PC-9 (cell line): ENCODE data around the gene TMEM52B. TPM values are rescaled to one million over a fixed set of nuclear protein-coding genes. Genes with fewer than 3 reads are reported as not detected.

ENCODE experiments used
- BruUV-seq: library from RNA; stranded (reverse); fragments of 400-500 nt; replicated peaks from 2 replicates; lab custom pipeline; 2021; lab: Mats Ljungman, UMichigan
- CTCF ChIA-PET: fragments of 300-600 bp; sonication (Branson Sonifier 250); formaldehyde crosslinking; loops from one replicate; lab custom pipeline; 2022; ENCODE audit warnings: antibody characterized with exemption; lab: Charles Lee
- POLR2A ChIA-PET: fragments of 300-600 bp; sonication (Branson Sonifier 250); formaldehyde crosslinking; loops from one replicate; lab custom pipeline; 2022; ENCODE audit warnings: antibody characterized with exemption; ENCODE audit not compliant: unreplicated experiment; lab: Charles Lee
- DNase-seq, 2 experiments: peaks; one replicate each; pipeline versions ENCODE4 v3.0.0 to v3.0.0-alpha.2; 2015 to 2022; ENCODE audit warnings: mixed read lengths in 1 of 2
- H2AFZ ChIP-seq: fragments of 200-600 bp; sonication (generic); 2 replicates; pipeline ENCODE4 v1.8.1; 2017; ENCODE audit warnings: antibody characterized with exemption
- H3F3A ChIP-seq: fragments of 200-600 bp; sonication (generic); 2 replicates; pipeline ENCODE4 v1.8.1; 2017; ENCODE audit warnings: antibody characterized with exemption, mild to moderate bottlenecking, low read depth; ENCODE audit not compliant: insufficient read depth
- H3K27ac ChIP-seq: fragments of 200-600 bp; sonication (generic); 2 replicates; pipeline ENCODE4 v1.6.1; 2016; ENCODE audit warnings: mixed run types
- H3K27me3 ChIP-seq: fragments of 200-600 bp; sonication (generic); 2 replicates; pipeline ENCODE4 v1.6.1; 2016; ENCODE audit warnings: low read depth, mixed run types; ENCODE audit not compliant: insufficient read depth
- H3K36me3 ChIP-seq: fragments of 200-600 bp; sonication (generic); 2 replicates; pipeline ENCODE4 v1.6.1; 2016; ENCODE audit warnings: low read depth, mixed run types
- H3K4me1 ChIP-seq: fragments of 200-600 bp; sonication (generic); replicated peaks from 2 replicates; pipeline ENCODE4 v1.6.1; 2016; ENCODE audit warnings: mixed run types; ENCODE audit not compliant: insufficient read depth
- H3K4me2 ChIP-seq: fragments of 200-600 bp; sonication (generic); 2 replicates; pipeline ENCODE4 v1.6.1; 2017; ENCODE audit warnings: mixed run types
- H3K4me3 ChIP-seq: fragments of 200-600 bp; sonication (generic); 2 replicates; pipeline ENCODE4 v1.6.1; 2016; ENCODE audit warnings: mixed run types
- H3K79me2 ChIP-seq: fragments of 200-600 bp; sonication (generic); 2 replicates; pipeline ENCODE4 v1.6.1; 2017; ENCODE audit warnings: low read depth, mixed run types
- H3K9me2 ChIP-seq: fragments of 200-600 bp; sonication (generic); 2 replicates; pipeline ENCODE4 v1.8.1; 2017; ENCODE audit warnings: mild to moderate bottlenecking; ENCODE audit not compliant: insufficient read depth
- H3K9me3 ChIP-seq: fragments of 200-600 bp; sonication (generic); 2 replicates; pipeline ENCODE4 v1.8.1; 2016; ENCODE audit warnings: low read depth; ENCODE audit not compliant: insufficient read depth
- H4K20me1 ChIP-seq: fragments of 200-600 bp; sonication (generic); 2 replicates; pipeline ENCODE4 v1.8.1; 2017; ENCODE audit not compliant: insufficient read depth
- EZH2 ChIP-seq: fragments of 200-600 bp; sonication (generic); IDR thresholded peaks from 2 replicates; pipeline ENCODE4 v1.8.0; 2017; ENCODE audit warnings: antibody characterized with exemption, low read depth
- intact Hi-C: fragments of 100-400 bp; cut with micrococcal nuclease; formaldehyde crosslinking; loops from one replicate; pipeline ENCODE4 v1.10.0; 2022; ENCODE audit not compliant: unreplicated experiment
- total RNA-seq: library from RNA; stranded (reverse); gene quantifications from 2 replicates; pipeline ENCODE4 v1.2.3, GENCODE V29; 2021
- TF ChIP-seq, protein P1 (sequence below): fragments of 200-600 bp; sonication (generic); conservative IDR thresholded peaks from 2 replicates; pipeline ENCODE4 v1.6.1; 2017; ENCODE audit warnings: mixed run types, antibody characterized with exemption, mild to moderate bottlenecking, moderate library complexity

The TMEM52B gene
- total RNA-seq, 1 experiment from 2014 or later: 2.6 TPM

DNA sequence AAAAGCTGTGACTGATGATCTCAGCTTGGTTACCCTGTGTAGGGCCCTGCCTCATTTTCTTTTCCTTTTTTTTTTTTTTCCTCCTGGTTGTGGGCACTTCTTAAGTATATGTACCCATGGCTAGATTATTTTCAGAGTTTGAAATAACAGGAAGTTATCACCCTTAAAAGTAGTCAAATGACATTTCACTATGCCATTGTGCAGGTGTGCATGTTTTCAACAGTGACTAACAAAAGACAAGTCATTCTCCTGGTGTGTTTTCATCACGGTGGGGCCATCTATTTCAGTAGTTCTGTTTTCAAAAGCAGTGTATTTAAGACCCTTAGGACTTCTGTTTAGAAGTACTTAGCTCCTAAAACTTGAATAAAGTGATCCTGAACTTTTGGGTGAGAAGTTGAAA lies 48.8 kb downstream of the TMEM52B start:
- no TSS peak for BruUV-seq
- Histone ChIP-seq H3K27ac (no peak overlapping the region), H2AFZ (no peak overlapping the region), H3K4me2 (no peak overlapping the region), H4K20me1 (no peaks in the 10 kb centered on the region), H3K9me2 (no peaks in the 10 kb centered on the region), H3K27me3 (no peaks in the 10 kb centered on the region), H3K4me3 (no peak overlapping the region), H3K79me2 (no peaks in the 10 kb centered on the region), H3K36me3 (peaks cover 3% of the 10 kb centered on the region; the same call in 1 of the 2 replicates), H3K4me1 (no peaks in the 10 kb centered on the region), H3F3A (no peaks in the 10 kb centered on the region), H3K9me3 (no peaks in the 10 kb centered on the region)
- CTCF ChIA-PET: no interaction called here
- intact Hi-C loops: no loop called here
- TF ChIP-seq, protein P1, sequence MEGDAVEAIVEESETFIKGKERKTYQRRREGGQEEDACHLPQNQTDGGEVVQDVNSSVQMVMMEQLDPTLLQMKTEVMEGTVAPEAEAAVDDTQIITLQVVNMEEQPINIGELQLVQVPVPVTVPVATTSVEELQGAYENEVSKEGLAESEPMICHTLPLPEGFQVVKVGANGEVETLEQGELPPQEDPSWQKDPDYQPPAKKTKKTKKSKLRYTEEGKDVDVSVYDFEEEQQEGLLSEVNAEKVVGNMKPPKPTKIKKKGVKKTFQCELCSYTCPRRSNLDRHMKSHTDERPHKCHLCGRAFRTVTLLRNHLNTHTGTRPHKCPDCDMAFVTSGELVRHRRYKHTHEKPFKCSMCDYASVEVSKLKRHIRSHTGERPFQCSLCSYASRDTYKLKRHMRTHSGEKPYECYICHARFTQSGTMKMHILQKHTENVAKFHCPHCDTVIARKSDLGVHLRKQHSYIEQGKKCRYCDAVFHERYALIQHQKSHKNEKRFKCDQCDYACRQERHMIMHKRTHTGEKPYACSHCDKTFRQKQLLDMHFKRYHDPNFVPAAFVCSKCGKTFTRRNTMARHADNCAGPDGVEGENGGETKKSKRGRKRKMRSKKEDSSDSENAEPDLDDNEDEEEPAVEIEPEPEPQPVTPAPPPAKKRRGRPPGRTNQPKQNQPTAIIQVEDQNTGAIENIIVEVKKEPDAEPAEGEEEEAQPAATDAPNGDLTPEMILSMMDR: no peak
- no peak for TF ChIP-seq EZH2
- POLR2A ChIA-PET: interaction anchor here (0.6 kb wide), 1 partner anchor 29 kb away, joined by 6 read pairs; no protein-coding TSS in a partner anchor
- DNase-seq: no peak

DNA sequence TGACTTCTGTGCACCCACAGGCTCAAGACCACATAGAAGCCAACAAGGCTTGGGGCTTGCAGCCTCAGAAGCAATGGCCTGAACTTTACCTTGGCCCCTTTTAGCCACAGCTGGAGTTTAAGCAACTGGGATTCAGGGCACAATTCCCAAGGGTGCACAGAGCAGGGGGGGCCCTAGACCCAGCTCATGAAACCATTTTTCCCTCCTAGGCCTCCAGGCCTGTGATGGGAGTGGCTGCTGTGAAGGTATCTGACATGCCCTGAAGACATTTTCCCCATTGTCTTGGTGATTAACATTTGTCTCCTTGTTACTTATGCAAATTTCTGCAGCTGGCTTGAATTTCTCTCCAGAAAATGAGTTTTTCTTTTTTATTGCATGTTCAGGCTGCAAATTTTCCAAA lies 55.7 kb downstream of the TMEM52B start:
- Histone ChIP-seq H4K20me1 (no peaks in the 10 kb centered on the region), H3K27me3 (no peaks in the 10 kb centered on the region), H3K9me2 (no peaks in the 10 kb centered on the region), H3K9me3 (no peaks in the 10 kb centered on the region), H3K4me1 (no peaks in the 10 kb centered on the region), H3F3A (no peaks in the 10 kb centered on the region), H2AFZ (no peak overlapping the region), H3K4me2 (no peak overlapping the region), H3K27ac (no peak overlapping the region), H3K79me2 (no peaks in the 10 kb centered on the region), H3K36me3 (no peaks in the 10 kb centered on the region), H3K4me3 (no peak overlapping the region)
- BruUV-seq: no TSS peak
- ChIA-PET CTCF (no interaction called here), POLR2A (no interaction called here)
- TF ChIP-seq EZH2: no peak
- TF ChIP-seq, protein P1: no peak
- no peak for DNase-seq
- intact Hi-C loops: loop anchor here (2.0 kb wide), 1 partner anchor 96 kb away; no protein-coding TSS in a partner anchor

DNA sequence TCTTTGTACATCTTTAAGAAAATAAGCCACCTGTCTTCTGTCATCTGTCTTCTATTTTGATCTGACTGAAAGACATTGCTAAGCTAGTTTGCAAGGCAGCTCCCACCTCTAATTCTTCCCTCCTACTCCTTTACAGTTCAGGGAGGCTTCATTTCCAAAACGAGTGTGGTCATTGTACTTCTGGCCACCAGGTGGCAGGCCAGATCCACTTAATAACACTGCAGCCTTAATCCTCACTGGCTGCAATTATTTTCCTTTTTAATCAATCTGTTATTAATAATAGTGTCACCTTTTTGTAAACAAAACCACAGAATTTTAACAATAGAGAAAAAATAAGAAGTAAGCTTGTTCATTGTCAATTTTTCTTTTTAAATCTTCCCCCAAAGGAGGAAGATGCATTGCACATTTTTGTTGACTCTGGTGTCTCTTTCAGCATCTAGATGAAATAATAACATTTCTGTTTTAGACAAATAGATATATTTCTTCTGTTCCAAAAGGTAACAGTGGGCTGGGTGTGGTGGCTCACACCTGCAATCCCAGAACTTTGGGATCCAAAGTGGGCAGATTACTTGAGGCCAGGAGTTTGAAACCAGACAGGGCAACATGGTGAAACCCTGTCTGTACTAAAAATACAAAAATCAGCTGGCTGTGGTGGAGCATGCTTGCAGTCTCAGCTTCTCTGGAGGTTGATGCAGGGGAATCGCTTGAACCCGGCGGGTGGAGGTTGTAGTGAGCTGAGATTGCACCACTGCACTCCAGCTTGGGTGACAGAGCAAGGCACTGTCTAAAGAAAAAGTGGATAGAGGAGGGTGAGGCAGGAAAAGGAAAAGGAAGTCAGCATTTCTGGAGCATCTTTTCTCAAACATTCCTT lies 57.2 kb downstream of the TMEM52B start:
- TF ChIP-seq, protein P1: peak; percentile 96
- TF ChIP-seq EZH2: no peak
- intact Hi-C loops: loop anchor here (1.0 to 2.0 kb wide), 7 partner anchors 83 to 1250 kb away; partner anchors contain the start of gene STYK1
- H3K27ac ChIP-seq: no peak overlapping the region
- no TSS peak for BruUV-seq
- no peaks in the 10 kb centered on the region for H3K36me3 ChIP-seq
- no peaks in the 10 kb centered on the region for H3K79me2 ChIP-seq
- H3K4me2 ChIP-seq: no peak overlapping the region
- H3K9me3 ChIP-seq: no peaks in the 10 kb centered on the region
- H3F3A ChIP-seq: no peaks in the 10 kb centered on the region
- peak; percentile 32 to 43 for DNase-seq
- H3K4me3 ChIP-seq: no peak overlapping the region
- ChIA-PET POLR2A (no interaction called here), CTCF (interaction anchor here (0.6 to 2.1 kb wide), 6 partner anchors 21 to 537 kb away, joined by 3 to 5 read pairs (median 3); no protein-coding TSS in a partner anchor)
- H4K20me1 ChIP-seq: no peaks in the 10 kb centered on the region
- no peaks in the 10 kb centered on the region for H3K4me1 ChIP-seq
- no peaks in the 10 kb centered on the region for H3K27me3 ChIP-seq
- H2AFZ ChIP-seq: no peak overlapping the region
- H3K9me2 ChIP-seq: no peaks in the 10 kb centered on the region
